HG03103 (cell line): ENCODE measurements around the gene HORMAD2.
"Not testable (repeated sequence)": the region's sequence is repeated elsewhere in the genome, so short reads cannot be mapped to it uniquely, and the experiment has no call there.

ENCODE experiments used
- ATAC-seq: cut with Tn5 transposase; IDR thresholded peaks from one replicate; pipeline ENCODE4 v1.9.1; 2021; ENCODE audit warnings: low read depth; ENCODE audit not compliant: unreplicated experiment

Gene HORMAD2

GRCh38 chr22:30187094-30187493 lies 106.8 kb downstream of the HORMAD2 start:
- ATAC-seq, result no peak

GRCh38 chr22:30187529-30188407 lies 107.5 kb downstream of the HORMAD2 start:
- ATAC-seq, result no peak

- ATAC-seq, result no peak
Observed at GRCh38 chr22:30188911-30189310, 108.6 kb downstream of the HORMAD2 start.

- no peak for ATAC-seq
Observed at GRCh38 chr22:30190574-30190973, 110.3 kb downstream of the HORMAD2 start.

- no peak for ATAC-seq
Observed at GRCh38 chr22:30191040-30191701, 110.9 kb downstream of the HORMAD2 start.

- ATAC-seq, result no peak
Observed at GRCh38 chr22:30192427-30192826, 112.2 kb downstream of the HORMAD2 start.

GRCh38 chr22:30193031-30193775 lies 112.9 kb downstream of the HORMAD2 start:
- no peak for ATAC-seq

- ATAC-seq, result no peak
Observed at GRCh38 chr22:30195245-30196140, 115.2 kb downstream of the HORMAD2 start.

- ATAC-seq, result no peak
Observed at GRCh38 chr22:30196141-30196879, 116.0 kb downstream of the HORMAD2 start.

- no peak for ATAC-seq
Observed at GRCh38 chr22:30196880-30197336, 116.6 kb downstream of the HORMAD2 start.

GRCh38 chr22:30197389-30197788 lies 117.1 kb downstream of the HORMAD2 start:
- ATAC-seq, result no peak

- ATAC-seq, result no peak
Observed at GRCh38 chr22:30198152-30198825, 118.0 kb downstream of the HORMAD2 start.

- ATAC-seq, result no peak
Observed at GRCh38 chr22:30198921-30199320, 118.7 kb downstream of the HORMAD2 start.

- not testable (repeated sequence) for ATAC-seq
Observed at GRCh38 chr22:30200905-30201304, 120.6 kb downstream of the HORMAD2 start.

- no peak for ATAC-seq
Observed at GRCh38 chr22:30201945-30202344, 121.7 kb downstream of the HORMAD2 start.

- no peak for ATAC-seq
Observed at GRCh38 chr22:30202531-30203006, 122.3 kb downstream of the HORMAD2 start.

- ATAC-seq, result no peak
Observed at GRCh38 chr22:30204015-30204741, 123.9 kb downstream of the HORMAD2 start.

GRCh38 chr22:30204742-30205111 lies 124.5 kb downstream of the HORMAD2 start:
- ATAC-seq, result no peak
